Measurements from ENCODE around the gene CD2AP.

The CD2AP gene

GRCh38 chr6:47438481-47439347, 38.9 kb upstream of the CD2AP start:
- TF ChIP-seq CTCF (IDR thresholded peaks at IDR 0.05) = no peak

GRCh38 chr6:47439348-47439668, 38.3 kb upstream of the CD2AP start:
- TF ChIP-seq CTCF (IDR thresholded peaks at IDR 0.05) = no peak

DNA sequence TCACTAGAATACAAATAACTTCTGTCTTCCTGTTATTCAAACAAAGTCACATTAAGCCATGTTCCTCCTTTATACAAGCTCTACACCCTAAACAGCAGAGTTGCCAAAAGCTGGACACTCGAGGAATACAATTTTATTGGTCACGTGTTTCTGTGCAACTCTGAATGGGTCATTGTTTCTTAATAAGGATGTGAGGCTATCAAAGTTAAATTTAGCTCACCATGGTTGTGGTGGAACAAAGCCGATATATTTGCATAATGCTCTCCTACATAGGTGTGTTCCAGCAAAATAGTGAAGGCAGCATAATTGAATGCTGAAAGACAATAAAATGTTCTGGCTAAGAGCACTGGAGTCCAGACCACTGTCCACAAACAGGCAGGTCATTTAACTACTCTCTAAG, 36.9 kb upstream of the CD2AP start:
- no peak for TF ChIP-seq CTCF (IDR thresholded peaks at IDR 0.05)

DNA sequence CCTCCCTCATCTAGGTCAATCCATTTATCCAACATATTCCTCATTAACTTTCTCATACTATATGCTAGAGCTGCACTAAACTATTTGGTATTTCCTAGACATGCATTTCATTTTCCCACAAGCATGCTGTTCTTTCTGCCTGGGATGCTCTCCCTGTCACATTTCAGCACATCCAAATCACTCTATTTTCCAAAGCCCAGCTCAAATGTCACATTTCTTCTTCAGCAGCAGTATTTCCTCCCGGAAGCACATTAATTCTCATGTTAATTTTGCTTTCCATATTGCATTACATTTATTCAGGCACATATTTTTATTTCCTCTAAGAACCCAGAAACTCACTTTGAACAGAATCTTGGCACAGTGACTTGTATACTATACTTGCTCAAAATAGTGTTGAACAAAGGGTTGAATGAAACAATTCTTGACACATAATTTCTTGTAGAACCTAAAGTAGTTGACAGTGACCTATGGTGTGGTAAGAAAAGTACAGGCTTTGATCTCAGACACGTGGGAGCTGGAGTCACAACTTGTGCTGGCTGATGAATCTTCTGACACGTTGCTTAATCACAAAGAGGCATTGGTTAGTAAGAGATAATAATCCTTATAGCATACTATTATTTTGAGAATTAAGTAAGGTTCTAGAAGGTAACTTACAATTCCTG, 30.8 kb upstream of the CD2AP start:
- no peak for TF ChIP-seq CTCF (IDR thresholded peaks at IDR 0.05)

DNA sequence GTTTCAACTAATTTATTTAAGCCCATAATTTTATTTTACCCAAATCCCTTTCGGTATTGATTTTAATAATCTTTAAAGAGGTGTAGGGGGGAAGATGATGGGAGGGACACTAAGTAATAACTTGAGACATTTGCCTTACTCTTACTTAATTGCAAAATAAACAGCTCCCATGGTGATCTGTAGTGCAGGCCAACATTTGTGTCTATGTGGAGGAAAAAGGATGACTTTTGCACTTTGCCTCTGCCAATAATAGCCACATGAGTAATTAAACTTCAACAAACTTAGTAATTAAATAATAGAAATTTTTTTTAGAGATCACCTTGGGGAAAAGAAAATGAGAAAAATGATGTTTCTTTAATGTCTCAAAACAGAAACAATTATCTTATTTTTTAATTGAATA, 29.9 kb upstream of the CD2AP start:
- no peak for TF ChIP-seq CTCF (IDR thresholded peaks at IDR 0.05)

DNA sequence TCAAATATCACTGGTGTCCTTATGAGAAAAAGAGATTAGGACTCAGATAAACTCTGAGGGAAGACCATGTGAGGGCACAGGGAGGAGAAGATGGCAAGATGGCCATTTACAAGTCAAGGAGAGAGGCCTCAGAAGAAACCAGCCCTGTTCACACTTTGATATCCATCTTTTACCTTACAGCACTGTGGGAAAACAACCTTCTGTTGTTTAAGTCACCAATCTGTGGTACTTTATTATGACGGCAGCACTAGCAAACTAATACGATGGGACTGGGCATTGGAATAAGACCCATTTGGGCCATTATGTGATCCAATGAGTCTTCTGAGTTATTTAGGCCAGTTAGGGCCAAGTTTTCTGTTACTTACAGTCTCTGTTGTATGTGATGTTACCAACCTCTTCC, 26.4 kb upstream of the CD2AP start:
- TF ChIP-seq CTCF (IDR thresholded peaks at IDR 0.05) = no peak

- no peak for TF ChIP-seq CTCF (IDR thresholded peaks at IDR 0.05)
Observed at GRCh38 chr6:47452899-47453298, 24.7 kb upstream of the CD2AP start.

Measured in LNCAP (cell line).